Measurements from ENCODE around the gene SEH1L. TPM values are rescaled to one million over a fixed set of nuclear protein-coding genes. Genes with fewer than 3 reads are reported as not detected.
"Not testable (repeated sequence)": the region's sequence is repeated elsewhere in the genome, so short reads cannot be mapped to it uniquely, and the experiment has no call there.

Gene SEH1L
- polyA plus RNA-seq, 1 donor, result 46.4 TPM

- peak; percentile 83 for DNase-seq
Measured at GRCh38 chr18:12934454-12935071, 13.2 kb upstream of the SEH1L start.

GRCh38 chr18:12939162-12939561 is 8.6 kb upstream of the SEH1L start:
- no peak for DNase-seq

- no peak for DNase-seq
Measured at GRCh38 chr18:12943215-12943614, 4.6 kb upstream of the SEH1L start.

- no peak for DNase-seq
Measured at GRCh38 chr18:12944709-12945108, 3.1 kb upstream of the SEH1L start.

- peak; percentile 60 for DNase-seq
Measured at GRCh38 chr18:12946549-12947284, 1.1 kb upstream of the SEH1L start.

GRCh38 chr18:12948050-12948804 is 416 bp downstream of the SEH1L start:
- peak; percentile 84 for DNase-seq

GRCh38 chr18:12958478-12958877 is 10.7 kb downstream of the SEH1L start:
- no peak for DNase-seq

GRCh38 chr18:12960395-12960794 is 12.6 kb downstream of the SEH1L start:
- no peak for DNase-seq

DNA sequence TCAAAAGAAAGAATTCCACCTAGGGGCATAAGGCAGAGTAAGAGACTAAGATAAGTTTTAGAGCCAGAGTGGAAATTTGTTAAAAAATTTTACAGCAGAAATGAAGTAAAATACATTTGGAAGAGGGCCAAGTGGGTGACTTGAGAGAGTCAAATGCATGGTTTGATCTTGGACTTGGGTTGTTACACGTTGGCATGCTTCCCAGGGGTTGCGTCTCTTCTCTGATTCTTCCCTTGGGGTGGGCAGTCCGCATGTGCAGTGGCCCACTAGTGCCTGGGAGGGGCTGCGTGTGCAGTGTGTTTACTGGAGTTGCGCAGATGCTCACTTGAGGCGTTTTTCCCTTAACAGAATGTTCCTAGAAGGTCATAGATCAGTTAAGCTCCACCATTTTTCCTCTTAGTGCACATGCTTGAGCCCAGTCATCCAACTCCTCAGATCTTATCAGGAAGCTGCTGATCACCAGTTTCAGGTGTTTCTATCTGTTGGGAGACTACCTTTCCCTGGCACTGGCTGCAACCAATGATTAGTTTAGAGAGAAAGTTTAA is 13.1 kb downstream of the SEH1L start:
- DNase-seq, result no peak

DNA sequence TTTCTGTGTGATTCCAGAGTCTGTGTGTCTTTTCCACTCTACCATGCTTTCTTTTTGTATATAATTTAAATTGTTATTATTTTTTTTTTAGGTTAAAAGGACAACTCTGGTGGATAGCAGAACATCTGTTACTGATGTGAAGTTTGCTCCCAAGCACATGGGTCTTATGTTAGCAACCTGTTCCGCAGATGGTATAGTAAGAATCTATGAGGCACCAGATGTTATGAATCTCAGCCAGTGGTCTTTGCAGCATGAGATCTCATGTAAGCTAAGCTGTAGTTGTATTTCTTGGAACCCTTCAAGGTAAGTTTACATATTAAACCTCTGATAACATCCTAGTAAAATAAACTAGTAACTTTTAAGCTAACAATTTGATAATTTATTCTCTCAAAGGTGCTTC is 15.3 kb downstream of the SEH1L start:
- DNase-seq, result no peak

DNA sequence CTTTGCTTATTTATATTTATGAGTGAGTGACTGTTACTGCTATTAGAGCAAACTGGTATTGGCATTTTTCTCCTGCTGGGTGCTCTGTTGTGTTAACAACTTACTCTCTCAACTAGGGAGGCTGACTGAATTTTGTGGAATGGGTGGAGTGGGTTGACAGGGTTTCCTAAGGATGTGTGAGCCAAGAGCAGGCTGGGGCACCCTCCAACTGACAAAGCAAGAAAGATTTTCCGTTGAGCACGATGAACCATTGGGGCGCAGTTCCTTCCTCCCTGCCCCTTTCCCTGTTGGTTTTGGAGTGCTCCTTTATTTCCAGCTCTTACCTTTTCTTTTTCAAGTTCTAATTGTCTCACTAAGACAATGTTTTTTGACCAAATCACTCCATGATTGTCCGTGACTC is 20.3 kb downstream of the SEH1L start:
- DNase-seq, result no peak

- no peak for DNase-seq
Measured at GRCh38 chr18:12968619-12969018, 20.8 kb downstream of the SEH1L start.

GRCh38 chr18:12973562-12974213 is 25.9 kb downstream of the SEH1L start:
- DNase-seq, result no peak

DNA sequence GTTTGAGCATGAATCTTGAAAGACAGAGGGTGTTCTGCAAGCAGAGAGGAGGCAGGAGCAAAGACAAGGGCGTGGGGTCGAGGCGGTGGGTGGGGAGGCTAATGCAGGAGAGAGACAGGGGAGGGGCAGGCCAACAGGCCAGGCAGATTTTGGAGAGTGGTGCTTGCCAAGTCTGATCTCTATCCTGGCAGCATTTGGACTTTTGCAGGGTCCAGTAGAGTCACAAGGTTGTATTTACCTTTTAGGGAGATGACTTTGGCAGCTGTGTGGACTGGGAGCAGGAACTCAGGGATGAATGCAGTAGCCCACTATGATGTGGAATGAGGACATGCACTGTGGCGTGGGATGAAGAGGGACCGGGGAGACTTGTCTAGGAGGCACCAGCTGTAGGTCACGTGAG is 27.7 kb downstream of the SEH1L start:
- DNase-seq, result no peak

GRCh38 chr18:12976305-12976704 is 28.5 kb downstream of the SEH1L start:
- no peak for DNase-seq

- not testable (repeated sequence) for DNase-seq
Measured at GRCh38 chr18:12980065-12980464, 32.3 kb downstream of the SEH1L start.

GRCh38 chr18:12989397-12990122 is 41.7 kb downstream of the SEH1L start:
- DNase-seq, result no peak

DNA sequence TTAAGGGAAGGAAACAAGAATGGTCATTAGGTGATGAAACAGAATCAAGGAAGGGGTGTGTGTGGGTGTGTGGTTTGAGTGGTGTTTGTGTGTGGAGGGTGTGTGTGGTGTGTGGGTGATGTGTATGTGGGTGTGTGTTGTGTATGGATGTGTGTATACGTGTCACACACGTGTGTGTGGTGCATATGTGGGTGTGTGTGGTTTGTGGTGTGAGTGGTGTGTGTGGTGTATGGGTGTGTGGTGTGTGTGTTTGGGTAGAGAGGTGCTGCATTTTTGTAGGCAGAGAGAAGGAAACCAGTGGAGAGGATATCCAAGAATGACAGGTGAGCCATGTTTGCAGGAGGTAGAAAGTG is 42.3 kb downstream of the SEH1L start:
- DNase-seq, result no peak

- DNase-seq, result no peak
Measured at GRCh38 chr18:12990641-12990966, 42.8 kb downstream of the SEH1L start.

DNA sequence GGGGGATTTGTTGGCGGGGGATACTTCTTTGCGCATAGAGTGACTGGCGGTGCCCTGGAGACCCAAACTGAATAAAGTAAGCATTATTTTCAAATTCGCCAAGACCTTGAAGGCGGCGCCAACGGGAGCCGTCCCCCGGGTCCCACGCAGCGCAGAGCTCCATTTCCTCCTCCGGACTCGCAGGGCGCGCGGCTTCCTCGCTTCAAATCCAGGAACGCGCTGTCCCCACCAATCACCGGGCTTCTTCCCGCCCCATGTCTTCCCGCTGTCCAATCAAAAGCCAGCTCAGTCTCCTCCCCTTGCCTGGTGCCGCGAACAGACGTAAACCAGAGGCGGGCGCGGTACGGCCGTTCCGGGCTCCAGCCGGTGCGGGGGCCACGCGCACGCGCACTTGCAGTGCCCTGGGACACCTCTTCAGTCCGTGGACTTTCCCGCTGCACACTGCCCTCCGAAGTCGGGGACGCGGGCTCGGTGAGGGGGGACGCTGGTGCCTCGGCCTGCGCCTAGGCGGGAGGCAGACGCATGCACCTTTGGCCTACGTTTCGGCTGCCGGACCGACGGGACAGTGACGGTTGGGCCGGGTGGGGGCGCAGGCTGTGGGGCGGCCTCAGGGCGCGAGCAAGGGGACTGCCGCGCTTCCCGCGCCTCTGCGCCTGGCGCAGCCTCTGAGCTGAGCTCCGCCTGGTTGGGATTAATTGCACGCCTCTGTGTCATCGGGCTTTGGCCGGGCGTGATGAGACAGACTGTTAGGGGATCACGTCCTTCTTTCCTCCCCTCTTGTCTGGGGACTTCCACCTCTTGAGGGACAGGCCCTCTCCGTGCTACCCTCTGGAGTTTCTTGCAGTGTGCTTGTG is 43.4 kb downstream of the SEH1L start, which contains the start of gene CEP192:
Gene CEP192, plus strand, starts transcription at position 396 of the 854 bp plus-strand sequence. CDS start 8,063 bp downstream, outside the sequence.
- peak; percentile 98 for DNase-seq

DNA sequence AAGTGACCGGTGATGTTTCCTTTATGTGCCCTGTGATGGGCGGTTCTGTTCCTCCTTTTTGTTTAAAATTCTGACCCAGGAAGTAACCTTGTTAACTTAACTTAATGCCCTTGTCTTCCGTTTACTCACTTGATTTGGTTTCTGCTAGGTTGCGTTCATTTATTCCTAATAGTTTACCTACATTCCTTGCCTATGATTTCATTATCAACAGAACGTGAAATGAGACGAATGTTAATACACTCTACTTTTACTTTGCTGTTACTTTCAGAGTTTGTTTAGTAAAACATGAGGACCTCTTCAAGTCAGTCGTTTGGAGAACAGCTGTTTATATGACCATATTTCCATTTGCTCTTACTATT is 44.0 kb downstream of the SEH1L start:
- DNase-seq, result peak; percentile 20
